HL-60 (cell line): ENCODE results near the gene EIF4G3.

ENCODE experiments used
- CTCF ChIP-seq: IDR thresholded peaks from one replicate; pipeline ENCODE4 v1.5.1; 2011; ENCODE audit warnings: low read length, control low read depth, inconsistent platforms; ENCODE audit not compliant: insufficient read depth
- POLR2AphosphoS5 ChIP-seq: IDR thresholded peaks from 2 replicates; pipeline ENCODE4 v1.6.1; 2012; ENCODE audit warnings: low read depth
- SPI1 ChIP-seq: IDR thresholded peaks from 2 replicates; pipeline ENCODE4 v1.6.1; 2012; ENCODE audit warnings: low read depth, mild to moderate bottlenecking, borderline replicate concordance

DNA sequence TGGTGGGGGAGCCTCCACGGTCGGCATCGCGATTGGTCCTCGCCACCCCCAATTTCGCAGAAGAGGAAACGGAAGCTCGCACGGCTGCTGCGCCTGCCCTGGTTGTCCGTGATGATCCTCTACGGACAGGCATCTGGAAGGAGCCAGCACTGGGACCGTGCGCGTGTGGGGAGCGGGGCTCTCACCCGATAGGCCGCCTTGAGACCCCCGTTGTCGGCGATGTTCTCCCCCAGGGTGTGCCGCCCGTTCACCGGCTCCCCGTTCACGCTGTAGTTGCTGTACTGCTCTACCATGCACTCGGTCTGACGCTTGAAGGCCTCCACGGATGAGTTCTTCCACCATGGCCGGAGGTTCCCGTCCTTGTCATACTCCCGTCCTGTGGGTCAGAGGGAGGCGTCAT is 48.4 kb upstream of the EIF4G3 start:
- no peak for TF ChIP-seq CTCF
- no peak for TF ChIP-seq POLR2AphosphoS5
- no peak for TF ChIP-seq SPI1
